DND-41 (cell line): ENCODE results near the gene HOXB7.

Experiments used
- ATAC-seq: fragments of 200-7000 bp; cut with Tn5 transposase; 3 replicates; pipeline ENCODE4 v1.9.1; 2021; ENCODE audit warnings: low read depth; ENCODE audit not compliant: insufficient read depth
- DNase-seq: peaks from one replicate; pipeline ENCODE4 v3.0.0-alpha.2; 2020
- H2AFZ ChIP-seq: 2 replicates; pipeline ENCODE4 v1.6.0; 2012; ENCODE audit warnings: low read depth, low read length
- H3K27ac ChIP-seq: 2 replicates; pipeline ENCODE4 v1.5.1; 2012; ENCODE audit warnings: low read length, inconsistent platforms
- H3K27me3 ChIP-seq: fragments of 200-600 bp; sonication (generic); 2 replicates; pipeline ENCODE4 v1.6.0; 2012; ENCODE audit warnings: low read length, mild to moderate bottlenecking, inconsistent platforms; ENCODE audit not compliant: insufficient read depth, poor library complexity
- H3K36me3 ChIP-seq: 2 replicates; pipeline ENCODE4 v1.5.1; 2012; ENCODE audit warnings: low read length, inconsistent platforms; ENCODE audit not compliant: insufficient read depth
- H3K4me1 ChIP-seq: 2 replicates; pipeline ENCODE4 v1.5.1; 2012; ENCODE audit warnings: mild to moderate bottlenecking, low read length; ENCODE audit not compliant: insufficient read depth
- H3K4me2 ChIP-seq: 2 replicates; pipeline ENCODE4 v1.6.0; 2012; ENCODE audit warnings: mild to moderate bottlenecking, moderate library complexity, low read length, inconsistent platforms; ENCODE audit not compliant: insufficient read depth
- H3K4me3 ChIP-seq, 2 experiments: fragments of 200-600 bp in 1 of 2; shearing (Covaris generic) in 1 of 2; 2 replicates each; pipeline ENCODE4 v1.5.1; 2012 to 2016; ENCODE audit warnings: inconsistent platforms in 2 of 2, low read length in 2 of 2, mild to moderate bottlenecking in 2 of 2, low read depth in 1 of 2, moderate library complexity in 1 of 2
- H3K79me2 ChIP-seq: 2 replicates; pipeline ENCODE4 v1.6.0; 2012; ENCODE audit warnings: low read length, inconsistent platforms; ENCODE audit not compliant: insufficient read depth
- H3K9ac ChIP-seq: 2 replicates; pipeline ENCODE4 v1.6.0; 2012; ENCODE audit warnings: low read depth, mild to moderate bottlenecking, inconsistent platforms, low read length, moderate library complexity
- H3K9me3 ChIP-seq: 2 replicates; pipeline ENCODE4 v1.5.1; 2012; ENCODE audit warnings: low read length, moderate library complexity, mild to moderate bottlenecking, inconsistent platforms; ENCODE audit not compliant: insufficient read depth, severe bottlenecking
- H4K20me1 ChIP-seq: 2 replicates; pipeline ENCODE4 v1.6.0; 2012; ENCODE audit warnings: low read length; ENCODE audit not compliant: insufficient read depth
- CTCF ChIP-seq: IDR thresholded peaks from 2 replicates; pipeline ENCODE4 v1.5.1; 2012; ENCODE audit warnings: borderline replicate concordance, low read length, moderate library complexity, mild to moderate bottlenecking; ENCODE audit not compliant: poor library complexity, severe bottlenecking; ENCODE audit errors: extremely low read depth
- EZH2 ChIP-seq: IDR thresholded peaks from 3 replicates; pipeline ENCODE4 v1.6.1; 2012; ENCODE audit warnings: borderline replicate concordance, low read depth, mild to moderate bottlenecking, moderate library complexity, low read length, inconsistent platforms; ENCODE audit not compliant: severe bottlenecking

Gene HOXB7

GRCh38 chr17:48645639-48646182 lies 34.9 kb upstream of the HOXB7 start:
- Histone ChIP-seq H4K20me1 (no peaks in the 10 kb centered on the region), H3K27me3 (peaks cover 9% of the 10 kb centered on the region), H3K9me3 (no peaks in the 10 kb centered on the region), H3K9ac (no peak overlapping the region), H3K36me3 (no peaks in the 10 kb centered on the region), H2AFZ (no peak overlapping the region), H3K79me2 (no peaks in the 10 kb centered on the region), H3K4me3 (no peak overlapping the region), H3K27ac (no peak overlapping the region), H3K4me1 (no peaks in the 10 kb centered on the region), H3K4me2 (no peak overlapping the region)
- ATAC-seq: no peak
- DNase-seq: no peak
- no peak for TF ChIP-seq CTCF
- no peak for TF ChIP-seq EZH2

- Histone ChIP-seq H3K79me2 (no peaks in the 10 kb centered on the region), H3K9me3 (no peaks in the 10 kb centered on the region), H3K27me3 (peaks cover 15% of the 10 kb centered on the region), H3K27ac (no peak overlapping the region), H3K36me3 (no peaks in the 10 kb centered on the region), H2AFZ (no peak overlapping the region), H3K4me2 (no peak overlapping the region), H4K20me1 (no peaks in the 10 kb centered on the region), H3K4me1 (no peaks in the 10 kb centered on the region), H3K9ac (no peak overlapping the region), H3K4me3 (no peak overlapping the region)
- ATAC-seq: no peak
- TF ChIP-seq CTCF: no peak
- TF ChIP-seq EZH2: no peak
- DNase-seq: no peak
Measured at GRCh38 chr17:48644910-48645557, 34.2 kb upstream of the HOXB7 start.

GRCh38 chr17:48644159-48644558 lies 33.3 kb upstream of the HOXB7 start:
- Histone ChIP-seq H3K36me3 (no peaks in the 10 kb centered on the region), H3K9ac (no peak overlapping the region), H3K4me3 (no peak overlapping the region), H3K4me1 (no peaks in the 10 kb centered on the region), H3K79me2 (no peaks in the 10 kb centered on the region), H3K27ac (no peak overlapping the region), H4K20me1 (no peaks in the 10 kb centered on the region), H3K27me3 (peaks cover 24% of the 10 kb centered on the region), H3K9me3 (no peaks in the 10 kb centered on the region), H3K4me2 (no peak overlapping the region), H2AFZ (no peak overlapping the region)
- no peak for DNase-seq
- TF ChIP-seq EZH2 (no peak), CTCF (no peak)
- no peak for ATAC-seq

GRCh38 chr17:48643697-48644012 lies 32.8 kb upstream of the HOXB7 start:
- Histone ChIP-seq H3K27me3 (peaks cover 29% of the 10 kb centered on the region), H3K4me1 (no peaks in the 10 kb centered on the region), H3K4me3 (no peak overlapping the region), H3K27ac (no peak overlapping the region), H2AFZ (no peak overlapping the region), H3K9me3 (no peaks in the 10 kb centered on the region), H3K4me2 (no peak overlapping the region), H3K36me3 (no peaks in the 10 kb centered on the region), H3K9ac (no peak overlapping the region), H4K20me1 (no peaks in the 10 kb centered on the region), H3K79me2 (no peaks in the 10 kb centered on the region)
- DNase-seq: no peak
- no peak for TF ChIP-seq EZH2
- TF ChIP-seq CTCF: no peak
- no peak for ATAC-seq
